HG02610 (cell line): ENCODE data around the gene LELP1.
"Not testable (repeated sequence)": the region's sequence is repeated elsewhere in the genome, so short reads cannot be mapped to it uniquely, and the experiment has no call there.

Experiments used
- ATAC-seq: cut with Tn5 transposase; IDR thresholded peaks from one replicate; pipeline ENCODE4 v1.9.1; 2021; ENCODE audit warnings: mild to moderate bottlenecking, moderate library complexity; ENCODE audit not compliant: unreplicated experiment

Gene LELP1

GRCh38 chr1:153228491-153228890 lies 25.3 kb downstream of the LELP1 start:
- no peak for ATAC-seq

GRCh38 chr1:153229076-153229829 lies 26.0 kb downstream of the LELP1 start:
- ATAC-seq = not testable (repeated sequence)

- ATAC-seq = no peak
Measured at GRCh38 chr1:153231363-153231762, 28.1 kb downstream of the LELP1 start.

- no peak for ATAC-seq
Measured at GRCh38 chr1:153231785-153232184, 28.6 kb downstream of the LELP1 start.

GRCh38 chr1:153232553-153232952 lies 29.3 kb downstream of the LELP1 start:
- no peak for ATAC-seq

GRCh38 chr1:153233448-153233847 lies 30.2 kb downstream of the LELP1 start:
- no peak for ATAC-seq

GRCh38 chr1:153238527-153238926 lies 35.3 kb downstream of the LELP1 start:
- ATAC-seq = no peak

GRCh38 chr1:153242160-153242559 lies 38.9 kb downstream of the LELP1 start:
- ATAC-seq = no peak

GRCh38 chr1:153245466-153245865 lies 42.2 kb downstream of the LELP1 start:
- ATAC-seq = no peak

- no peak for ATAC-seq
Measured at GRCh38 chr1:153246018-153246417, 42.8 kb downstream of the LELP1 start.

- ATAC-seq = no peak
Measured at GRCh38 chr1:153246825-153247224, 43.6 kb downstream of the LELP1 start.

GRCh38 chr1:153248176-153248879 lies 45.1 kb downstream of the LELP1 start:
- no peak for ATAC-seq

GRCh38 chr1:153250166-153250565 lies 46.9 kb downstream of the LELP1 start:
- ATAC-seq = no peak

GRCh38 chr1:153251087-153251486 lies 47.9 kb downstream of the LELP1 start:
- no peak for ATAC-seq

GRCh38 chr1:153251562-153251961 lies 48.3 kb downstream of the LELP1 start:
- ATAC-seq = no peak

GRCh38 chr1:153251988-153252387 lies 48.8 kb downstream of the LELP1 start:
- ATAC-seq = no peak

- no peak for ATAC-seq
Measured at GRCh38 chr1:153253076-153253475, 49.8 kb downstream of the LELP1 start.

GRCh38 chr1:153253693-153254092 lies 50.5 kb downstream of the LELP1 start:
- peak; percentile 58 for ATAC-seq
